HepG2 (cell line): ENCODE results near the gene SYNJ2. TPM values are rescaled to one million over a fixed set of nuclear protein-coding genes. Genes with fewer than 3 reads are reported as not detected.

ENCODE experiments used
- GPBP1L1 ChIP-seq: sonication (generic); formaldehyde crosslinking; IDR thresholded peaks from 2 replicates; pipeline ENCODE4 v1.5.0; 2020; ENCODE audit warnings: mild to moderate bottlenecking, missing genetic modification reagents
- HMGXB4 ChIP-seq, 2 experiments: sonication (generic) in 1 of 2; formaldehyde crosslinking in 1 of 2; IDR thresholded peaks; 2 replicates each; pipeline versions ENCODE4 v1.4.0 to v1.6.1; 2018 to 2020; ENCODE audit warnings: missing genetic modification reagents in 2 of 2, borderline replicate concordance in 1 of 2, low read depth in 1 of 2, mild to moderate bottlenecking in 1 of 2, missing biosample characterization in 1 of 2
- SIX4 ChIP-seq: sonication (generic); formaldehyde crosslinking; IDR thresholded peaks from 2 replicates; pipeline ENCODE4 v1.4.0; 2020; ENCODE audit warnings: missing genetic modification reagents
- ZBED4 ChIP-seq: sonication (generic); formaldehyde crosslinking; IDR thresholded peaks from 2 replicates; pipeline ENCODE4 v1.4.0; 2020; ENCODE audit warnings: missing genetic modification reagents, borderline replicate concordance
- ZNF574 ChIP-seq: sonication (generic); formaldehyde crosslinking; IDR thresholded peaks from 2 replicates; pipeline ENCODE4 v1.4.0; 2020; ENCODE audit warnings: missing genetic modification reagents
- ZNF773 ChIP-seq: sonication (generic); formaldehyde crosslinking; IDR thresholded peaks from 2 replicates; pipeline ENCODE4 v1.4.0; 2020; ENCODE audit warnings: missing genetic modification reagents, borderline replicate concordance
- ZNF784 ChIP-seq: sonication (generic); formaldehyde crosslinking; IDR thresholded peaks from 2 replicates; pipeline ENCODE4 v1.5.1; 2020; ENCODE audit warnings: missing genetic modification reagents, mild to moderate bottlenecking, borderline replicate concordance
- polyA plus RNA-seq, 8 experiments: library from polyadenylated mRNA; depleted of rRNA in 3 of 8; stranded (reverse) in 7 of 8; unstranded in 1 of 8; fragments of >200 nt; fragmentation: Illumina TruSeq in 4 of 8; extraction: Trizol in 4 of 8; gene quantifications; 2 replicates each; pipeline versions ENCODE4 v1.2.1 to v1.2.3, GENCODE V29; 2011 to 2016; ENCODE audit warnings: low read depth in 4 of 8, missing spikeins in 1 of 8, mixed read lengths in 1 of 8; ENCODE audit not compliant: insufficient read depth in 1 of 8
- total RNA-seq, 5 experiments: library from RNA; depleted of rRNA; stranded (reverse); fragments of >200 nt; fragmentation: Illumina TruSeq; extraction: Trizol; gene quantifications; 2 replicates each; pipeline ENCODE4 v1.2.3, GENCODE V29; 2016; ENCODE audit warnings: low read depth in 1 of 5

SYNJ2 gene
- total and polyA plus RNA-seq, 2 of the 13 experiments (the other 11 are each of a cell fraction or from before 2014, with no cell fraction given): 39.1 to 57.6 TPM

- TF ChIP-seq GPBP1L1 (CRISPR knock-in tag) (no peak), ZNF784 (CRISPR knock-in tag) (no peak), ZNF773 (no peak), HMGXB4 (CRISPR knock-in tag; IDR thresholded peaks at IDR 0.05; ENCODE audit: borderline replicate concordance in 1 of 2, low read depth in 1 of 2) (no peak), SIX4 (no peak), ZBED4 (CRISPR knock-in tag) (no peak), ZNF574 (CRISPR knock-in tag) (0 out of 2 replicates have a peak, but pooled peaks have one; percentile 11)
Observed at GRCh38 chr6:158040804-158041347, 59.2 kb downstream of the SYNJ2 start (continued).
